ENCODE results near the gene IRF3.
A peak's percentile ranks its signal among the peaks of the same experiment; 100 is the strongest.

The IRF3 gene, protein sequence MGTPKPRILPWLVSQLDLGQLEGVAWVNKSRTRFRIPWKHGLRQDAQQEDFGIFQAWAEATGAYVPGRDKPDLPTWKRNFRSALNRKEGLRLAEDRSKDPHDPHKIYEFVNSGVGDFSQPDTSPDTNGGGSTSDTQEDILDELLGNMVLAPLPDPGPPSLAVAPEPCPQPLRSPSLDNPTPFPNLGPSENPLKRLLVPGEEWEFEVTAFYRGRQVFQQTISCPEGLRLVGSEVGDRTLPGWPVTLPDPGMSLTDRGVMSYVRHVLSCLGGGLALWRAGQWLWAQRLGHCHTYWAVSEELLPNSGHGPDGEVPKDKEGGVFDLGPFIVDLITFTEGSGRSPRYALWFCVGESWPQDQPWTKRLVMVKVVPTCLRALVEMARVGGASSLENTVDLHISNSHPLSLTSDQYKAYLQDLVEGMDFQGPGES

DNA sequence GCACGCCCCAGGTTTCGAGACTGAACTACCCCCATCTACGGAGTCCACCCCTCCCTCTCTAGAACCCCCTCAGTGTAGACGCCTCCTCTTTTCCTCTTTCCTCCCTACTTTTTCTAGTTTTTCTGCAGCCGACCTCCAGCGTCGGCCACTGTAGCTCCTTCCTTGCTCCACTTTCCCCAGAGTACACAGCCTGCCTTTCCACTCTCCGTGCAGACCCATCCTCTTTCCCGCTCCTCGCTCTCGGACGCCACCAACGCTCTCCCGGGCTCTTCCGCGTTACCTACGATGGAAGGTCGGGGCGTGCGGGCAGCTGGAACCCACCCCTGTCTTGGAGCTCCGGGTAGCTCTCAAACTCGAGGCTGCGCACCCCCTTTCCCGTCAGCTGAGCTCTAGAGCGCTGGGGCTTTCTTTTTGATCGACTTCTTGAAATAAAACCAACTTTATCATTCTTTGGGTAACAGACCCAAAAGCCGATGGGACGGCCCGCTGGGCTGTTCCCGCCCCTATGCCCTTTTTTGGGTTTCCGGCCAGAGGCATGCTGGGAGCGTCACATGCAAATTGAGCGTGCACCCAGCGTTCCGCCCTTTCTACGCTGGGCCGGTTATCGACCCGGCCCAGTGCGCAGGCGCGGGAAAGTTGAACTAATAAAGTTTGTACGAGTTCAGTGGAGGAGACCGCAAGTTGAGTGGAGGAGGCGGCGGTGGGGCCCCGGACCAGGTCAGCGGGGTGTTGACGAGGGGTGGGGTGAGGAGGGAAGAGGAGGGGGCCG lies at the start of gene IRF3, which contains the start of gene BCL2L12:
Gene IRF3 (minus strand): TSS at position 507 of the 769 bp plus-strand sequence. CDS start 1,019 bp downstream, outside the sequence.
Gene BCL2L12 (plus strand): TSS at position 583 of the 769 bp plus-strand sequence. CDS start 760 bp downstream, outside the sequence.
- DNase-seq (ENCODE audit: insufficient read length, low spot score) (peak; percentile 96), FAIRE-seq (peak; percentile 97)

DNA sequence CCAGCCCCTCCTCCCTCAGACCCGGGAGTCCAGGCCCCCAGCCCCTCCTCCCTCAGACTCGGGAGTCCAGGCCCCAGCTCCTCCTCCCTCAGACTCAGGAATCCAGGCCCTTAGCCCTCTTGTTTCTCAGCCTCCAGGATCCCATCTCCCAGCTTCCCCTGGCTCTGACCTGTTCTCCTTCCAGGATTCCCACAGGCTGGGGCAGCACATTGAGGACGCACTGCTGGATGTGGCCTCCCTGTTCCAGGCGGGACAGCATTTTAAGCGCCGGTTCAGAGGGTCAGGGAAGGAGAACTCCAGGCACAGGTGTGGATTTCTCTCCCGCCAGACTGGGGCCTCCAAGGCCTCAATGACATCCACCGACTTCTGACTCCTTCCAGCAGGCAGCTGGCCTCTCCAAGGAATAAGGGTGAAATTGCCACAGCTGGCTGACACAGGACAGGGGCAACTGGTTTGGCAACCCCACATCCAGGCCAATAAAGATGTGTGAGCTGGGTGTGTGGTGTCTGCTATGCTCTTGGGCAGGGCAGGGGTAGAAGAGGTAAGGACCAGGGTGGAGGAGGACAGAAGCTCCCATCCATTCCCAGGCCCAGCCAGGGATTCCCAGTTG lies 47.7 kb upstream of the IRF3 start:
- DNase-seq (ENCODE audit: insufficient read length, low spot score) (no peak), FAIRE-seq (no peak)

DNA sequence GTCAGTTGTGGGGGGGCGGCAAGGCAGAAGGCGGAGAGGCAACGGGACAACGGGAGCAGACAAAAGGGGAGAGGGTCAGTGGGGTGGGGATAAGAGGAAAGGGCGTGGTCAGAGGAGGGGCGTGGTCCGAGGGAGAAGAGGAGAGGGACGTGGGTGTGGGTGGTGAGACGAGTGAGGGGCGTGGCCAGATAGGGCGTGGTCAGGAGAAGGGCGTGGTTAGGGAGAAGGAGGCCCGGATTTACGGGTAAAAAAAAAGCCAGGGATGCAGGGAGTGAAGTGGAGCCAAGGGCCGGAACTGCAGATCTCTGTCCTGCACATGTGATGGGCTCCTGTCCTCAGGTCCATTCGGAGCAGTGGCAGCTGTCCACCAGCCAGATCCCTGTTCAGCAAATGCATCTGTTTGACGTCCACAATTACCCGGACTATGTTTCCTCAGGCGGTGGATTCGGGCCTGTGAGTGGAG lies 46.8 kb upstream of the IRF3 start:
- no peak for FAIRE-seq
- DNase-seq (ENCODE audit: insufficient read length, low spot score): no peak

DNA sequence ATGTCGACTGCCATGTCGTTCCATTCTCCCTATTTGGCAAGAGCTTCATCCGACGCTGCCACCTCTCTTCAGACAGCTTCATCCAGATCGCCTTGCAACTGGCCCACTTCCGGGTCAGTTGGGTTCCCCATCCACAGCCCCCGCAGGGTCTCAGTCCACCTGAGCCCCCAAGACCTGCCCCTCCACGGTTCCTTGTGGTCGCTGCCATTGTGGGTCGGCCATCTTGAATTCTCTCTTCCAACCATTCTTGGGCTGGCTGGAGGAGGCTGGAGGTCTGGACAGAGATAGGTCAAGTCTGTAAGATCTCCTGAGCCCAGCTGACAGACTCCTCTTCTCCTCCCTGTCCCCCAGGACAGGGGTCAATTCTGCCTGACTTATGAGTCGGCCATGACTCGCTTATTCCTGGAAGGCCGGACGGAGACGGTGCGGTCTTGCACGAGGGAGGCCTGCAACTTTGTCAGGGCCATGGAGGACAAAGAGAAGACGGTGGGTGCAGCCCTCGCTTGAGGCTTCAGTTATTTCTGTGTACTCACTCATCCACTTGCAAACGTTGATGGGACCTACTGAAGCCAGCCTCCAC lies 44.8 kb upstream of the IRF3 start:
- no peak for DNase-seq (ENCODE audit: insufficient read length, low spot score)
- no peak for FAIRE-seq

DNA sequence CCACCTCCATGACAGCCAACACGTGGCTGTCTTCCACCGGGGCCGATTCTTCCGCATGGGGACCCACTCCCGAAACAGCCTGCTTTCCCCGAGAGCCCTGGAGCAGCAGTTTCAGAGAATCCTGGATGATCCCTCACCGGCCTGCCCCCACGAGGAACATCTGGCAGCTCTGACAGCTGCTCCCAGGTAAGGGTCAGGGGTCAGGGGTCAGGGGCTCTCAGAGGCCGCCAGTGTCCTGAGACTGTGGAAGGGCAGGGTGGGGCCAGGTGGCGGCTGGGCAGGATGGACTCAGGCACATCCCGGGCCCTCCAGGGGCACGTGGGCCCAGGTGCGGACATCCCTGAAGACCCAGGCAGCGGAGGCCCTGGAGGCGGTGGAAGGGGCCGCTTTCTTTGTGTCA lies 40.3 kb upstream of the IRF3 start:
- DNase-seq (ENCODE audit: insufficient read length, low spot score): no peak
- no peak for FAIRE-seq

DNA sequence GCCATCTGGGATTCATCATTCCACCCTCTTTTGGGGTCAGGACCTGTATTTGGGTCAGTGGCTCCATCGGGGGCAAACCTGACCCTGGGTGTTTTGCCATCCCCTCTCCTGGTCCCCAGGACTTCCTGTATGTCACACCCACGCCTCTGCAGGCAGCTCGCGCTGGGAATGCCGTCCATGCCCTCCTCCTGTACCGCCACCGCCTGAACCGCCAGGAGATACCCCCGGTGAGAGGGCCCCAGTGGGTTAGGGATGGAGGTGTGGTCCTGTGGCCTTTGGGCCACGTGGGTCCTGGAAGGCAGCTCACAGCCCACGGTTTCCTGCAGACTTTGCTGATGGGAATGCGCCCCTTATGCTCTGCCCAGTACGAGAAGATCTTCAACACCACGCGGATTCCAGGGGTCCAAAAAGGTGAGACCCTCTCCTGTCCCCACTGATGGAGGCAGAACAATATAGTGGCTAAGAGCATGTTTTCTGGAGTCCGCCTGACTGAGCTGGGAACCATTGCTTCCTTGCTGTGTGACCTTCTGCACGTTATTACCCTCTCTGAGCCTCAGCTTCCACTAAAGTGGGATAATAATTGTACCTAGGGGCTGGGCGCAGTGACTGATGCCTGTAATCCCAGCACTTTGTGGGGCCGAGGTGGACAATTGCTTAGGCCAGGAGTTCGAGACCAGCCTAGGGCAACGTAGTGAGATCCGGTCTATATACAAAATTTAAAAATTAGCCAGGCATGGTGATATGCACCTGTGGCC lies 39.4 kb upstream of the IRF3 start:
- FAIRE-seq (no peak), DNase-seq (ENCODE audit: insufficient read length, low spot score) (no peak)

DNA sequence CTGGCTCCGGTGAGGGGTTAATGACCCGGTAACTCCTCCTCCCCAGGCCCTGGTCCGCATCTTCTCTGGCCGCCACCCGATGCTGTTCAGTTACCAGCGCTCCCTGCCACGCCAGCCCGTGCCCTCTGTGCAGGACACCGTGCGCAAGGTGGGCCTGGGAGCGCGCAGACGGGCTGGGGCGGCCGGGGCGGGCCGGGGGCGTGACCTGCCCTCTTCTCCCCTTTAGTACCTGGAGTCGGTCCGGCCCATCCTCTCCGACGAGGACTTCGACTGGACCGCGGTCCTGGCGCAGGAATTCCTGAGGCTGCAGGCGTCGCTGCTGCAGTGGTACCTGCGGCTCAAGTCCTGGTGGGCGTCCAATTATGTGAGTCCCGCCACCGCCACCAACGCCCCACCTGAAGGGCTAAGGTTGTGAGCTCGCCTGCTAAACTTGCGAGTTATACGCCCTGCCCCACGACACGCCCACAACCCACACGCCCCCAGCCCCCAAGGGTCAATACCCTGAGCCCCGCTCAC lies 35.7 kb upstream of the IRF3 start:
- no peak for DNase-seq (ENCODE audit: insufficient read length, low spot score)
- FAIRE-seq: no peak

DNA sequence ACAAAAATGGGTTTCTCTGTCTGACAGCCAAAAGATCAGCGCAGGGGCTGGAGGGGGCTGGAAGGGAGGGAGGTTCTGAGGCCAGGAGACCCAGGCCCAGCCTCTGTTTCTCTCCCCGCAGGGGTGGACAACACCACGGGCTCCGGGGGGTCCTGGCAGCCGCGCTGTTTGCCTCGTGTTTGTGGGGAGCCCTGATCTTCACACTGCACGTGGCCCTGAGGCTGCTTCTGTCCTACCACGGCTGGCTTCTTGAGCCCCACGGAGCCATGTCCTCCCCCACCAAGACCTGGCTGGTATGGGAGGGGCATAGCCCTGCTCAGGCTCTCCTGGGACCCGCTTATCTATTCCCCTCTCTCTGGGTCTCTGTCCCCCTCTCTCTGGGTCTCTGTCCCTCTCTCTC lies 34.9 kb upstream of the IRF3 start:
- DNase-seq (ENCODE audit: insufficient read length, low spot score) (no peak), FAIRE-seq (no peak)

DNA sequence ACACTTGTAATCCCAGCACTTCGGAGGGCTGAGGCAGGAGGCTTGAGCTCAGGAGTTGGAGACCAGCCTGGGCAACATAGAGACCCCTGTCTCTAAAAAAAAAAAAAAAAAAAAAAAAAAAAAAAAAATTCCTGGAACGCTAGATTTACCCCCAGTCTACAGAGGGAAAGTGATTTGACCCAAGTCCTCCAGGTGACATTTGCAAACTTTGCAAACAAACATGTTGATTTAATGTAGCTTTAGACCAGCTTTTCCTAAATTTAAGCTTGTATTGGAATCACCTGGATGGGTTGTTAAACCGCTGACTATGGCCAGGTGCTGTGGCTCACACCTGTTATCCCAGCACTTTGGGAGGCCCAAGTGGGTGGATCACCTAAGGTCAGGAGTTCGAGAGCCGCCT lies 33.7 kb upstream of the IRF3 start:
- DNase-seq (ENCODE audit: insufficient read length, low spot score) (no peak), FAIRE-seq (no peak)

DNA sequence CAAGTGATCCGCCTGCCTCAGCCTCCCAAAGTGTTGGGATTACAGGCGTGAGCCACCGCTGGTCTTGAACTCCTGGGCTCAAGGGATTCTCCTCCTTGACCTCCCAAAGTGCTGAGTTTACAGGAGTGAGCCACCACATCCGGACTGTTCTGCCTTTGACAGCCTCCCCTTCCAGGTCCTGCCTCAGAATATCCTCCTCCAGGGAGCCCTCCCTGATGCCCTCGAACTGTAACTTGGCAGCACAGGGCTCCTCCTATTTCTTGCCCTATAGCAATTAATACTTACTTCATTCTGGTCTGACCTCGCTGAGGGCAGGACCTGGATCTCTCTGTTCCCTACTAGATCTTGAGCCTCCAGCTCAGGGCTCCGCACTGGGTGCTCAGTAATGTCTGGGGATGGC lies 31.2 kb upstream of the IRF3 start:
- FAIRE-seq (no peak), DNase-seq (ENCODE audit: insufficient read length, low spot score) (no peak)

DNA sequence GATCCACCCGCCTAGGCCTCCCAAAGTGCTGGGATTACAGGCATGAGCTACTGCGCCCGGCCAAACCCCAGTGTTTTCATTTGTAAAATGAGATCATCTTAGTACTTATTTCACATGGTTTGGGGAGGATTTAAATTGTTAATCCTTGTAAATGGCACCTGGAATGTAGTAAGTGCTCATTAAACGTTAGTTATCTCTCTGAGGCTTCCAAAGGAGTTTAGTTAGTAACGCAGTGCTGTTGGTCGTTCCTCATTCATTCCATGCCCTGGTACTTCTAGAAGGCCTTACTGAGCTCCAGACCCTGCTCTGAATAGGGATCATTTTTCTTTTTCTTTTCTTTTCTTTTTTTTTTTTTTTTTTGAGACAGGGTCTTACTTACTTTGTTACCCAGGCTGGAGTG lies 30.5 kb upstream of the IRF3 start:
- no peak for FAIRE-seq

DNA sequence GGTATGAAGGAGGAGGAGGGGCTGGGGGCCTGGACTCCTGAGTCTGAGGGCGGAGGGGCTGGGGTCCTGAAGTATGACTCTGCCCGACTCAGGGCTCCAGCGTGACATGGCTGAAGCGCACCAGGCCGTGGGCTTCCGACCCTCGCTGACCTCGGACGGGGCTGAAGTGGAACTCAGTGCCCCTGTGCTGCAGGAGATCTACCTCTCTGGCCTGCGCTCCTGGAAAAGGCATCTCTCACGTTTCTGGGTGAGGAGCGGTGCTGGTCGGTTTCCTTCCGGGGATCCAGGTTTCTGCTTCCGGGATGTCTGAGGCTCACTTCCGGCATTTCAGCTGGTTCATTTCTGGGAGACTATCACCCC lies 26.5 kb upstream of the IRF3 start:
- DNase-seq (ENCODE audit: insufficient read length, low spot score) (no peak), FAIRE-seq (no peak)

More for the DNA sequence above, 30.5 kb upstream of the IRF3 start:
- DNase-seq (ENCODE audit: insufficient read length, low spot score): no peak

DNA sequence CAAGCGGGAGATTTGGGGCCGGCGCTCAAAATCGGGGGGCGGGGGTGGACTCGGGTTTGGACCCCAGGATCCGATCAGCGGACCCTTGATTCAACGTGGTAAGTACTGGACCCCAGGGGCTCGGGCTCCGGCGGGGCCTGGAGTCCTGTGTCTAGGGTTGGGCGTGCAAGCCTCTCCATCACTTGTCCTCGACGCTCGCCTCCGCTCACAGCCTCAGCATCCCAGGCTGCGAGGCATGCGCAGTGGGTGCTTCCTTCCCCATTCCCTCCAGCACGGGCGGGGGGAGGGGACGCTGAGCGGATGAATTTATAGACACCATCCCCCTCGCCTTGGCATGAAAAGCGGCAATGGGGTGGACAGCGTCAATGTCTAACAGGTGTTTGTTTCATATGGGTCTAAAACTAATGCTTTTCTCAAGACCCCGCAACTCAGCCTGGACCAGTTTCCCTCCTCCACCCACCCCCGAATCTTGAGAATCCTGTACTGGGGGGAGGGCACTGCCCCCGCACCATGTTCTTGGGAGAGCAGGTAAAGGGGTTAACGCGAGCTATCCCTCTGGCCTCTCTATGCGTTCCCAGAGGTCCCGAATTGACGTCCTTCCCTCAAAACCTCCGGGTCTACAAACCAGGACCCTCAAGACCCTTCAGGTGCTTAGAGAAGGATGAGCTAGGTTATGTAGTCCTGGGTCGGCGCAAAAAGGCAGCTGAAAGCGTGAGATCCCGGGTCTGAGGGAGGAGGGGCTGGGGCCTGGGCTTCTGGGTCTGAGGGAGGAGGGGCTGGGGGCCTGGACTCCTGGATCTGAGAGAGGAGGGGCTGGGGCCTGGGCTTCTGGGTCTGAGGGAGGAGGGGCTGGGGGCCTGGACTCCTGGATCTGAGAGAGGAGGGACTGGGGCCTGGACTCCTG lies 25.8 kb upstream of the IRF3 start:
- no peak for DNase-seq (ENCODE audit: insufficient read length, low spot score)
- no peak for FAIRE-seq

DNA sequence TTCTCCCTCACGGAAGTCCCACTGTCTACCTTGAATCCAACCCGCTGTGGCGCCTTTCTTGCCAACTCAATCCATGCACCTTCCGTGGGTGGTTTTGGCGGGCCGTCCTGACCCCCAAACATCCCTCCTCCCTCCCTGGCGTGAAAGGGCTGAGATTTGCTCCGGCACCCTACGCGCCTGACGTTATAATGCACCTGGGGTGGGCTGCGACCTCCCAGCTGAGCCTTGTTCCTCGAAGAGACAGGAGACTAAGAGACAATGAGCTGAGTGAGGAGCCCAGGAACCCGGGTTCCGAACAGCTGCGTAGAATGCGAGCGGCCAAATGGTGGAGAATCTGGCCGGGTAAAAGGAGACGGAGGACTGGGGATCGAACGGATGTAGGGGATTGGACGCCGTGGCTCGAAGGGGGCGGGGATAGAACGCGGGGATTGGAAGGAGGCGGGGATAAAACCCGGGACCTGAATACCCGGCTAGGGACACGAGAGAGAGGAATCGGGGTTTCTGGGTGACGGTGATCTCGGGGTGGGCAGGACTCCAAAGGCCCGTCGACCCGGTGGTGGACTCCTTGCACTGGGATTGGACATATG lies 25.1 kb upstream of the IRF3 start, which contains the start of gene CPT1C:
Gene CPT1C (plus strand): TSS at position 461 of the 587 bp plus-strand sequence. CDS start 1,137 bp downstream, outside the sequence.
- FAIRE-seq (peak; percentile 76), DNase-seq (ENCODE audit: insufficient read length, low spot score) (no peak)

DNA sequence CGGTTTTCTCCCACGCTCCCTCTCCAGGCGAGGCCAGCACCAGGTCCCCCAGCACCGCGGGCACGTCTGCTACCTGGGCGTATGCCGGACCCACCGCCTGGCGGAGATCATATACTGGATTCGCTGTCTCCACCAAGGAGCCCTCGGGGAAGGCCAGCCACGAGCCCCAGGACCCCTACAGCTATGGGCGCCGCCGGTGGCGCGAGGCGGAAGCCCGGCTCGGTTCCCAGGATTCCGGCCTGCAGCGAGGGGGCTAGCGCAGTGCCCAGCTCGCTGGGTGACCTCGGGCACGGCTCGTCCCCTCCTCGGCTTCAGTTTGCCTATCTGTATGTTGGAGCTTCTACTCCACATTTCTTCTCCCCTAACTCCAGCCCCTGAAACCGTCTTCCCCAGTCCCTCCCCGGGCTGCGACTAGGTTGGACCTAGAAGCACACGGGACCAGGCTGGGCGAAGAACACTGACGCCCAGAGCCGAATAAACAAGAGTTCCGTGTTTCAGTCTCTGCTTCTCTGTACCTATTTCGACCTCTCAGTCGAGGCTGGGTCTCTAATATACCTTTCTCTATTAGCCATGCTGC lies 24.5 kb upstream of the IRF3 start:
- no peak for DNase-seq (ENCODE audit: insufficient read length, low spot score)
- no peak for FAIRE-seq

DNA sequence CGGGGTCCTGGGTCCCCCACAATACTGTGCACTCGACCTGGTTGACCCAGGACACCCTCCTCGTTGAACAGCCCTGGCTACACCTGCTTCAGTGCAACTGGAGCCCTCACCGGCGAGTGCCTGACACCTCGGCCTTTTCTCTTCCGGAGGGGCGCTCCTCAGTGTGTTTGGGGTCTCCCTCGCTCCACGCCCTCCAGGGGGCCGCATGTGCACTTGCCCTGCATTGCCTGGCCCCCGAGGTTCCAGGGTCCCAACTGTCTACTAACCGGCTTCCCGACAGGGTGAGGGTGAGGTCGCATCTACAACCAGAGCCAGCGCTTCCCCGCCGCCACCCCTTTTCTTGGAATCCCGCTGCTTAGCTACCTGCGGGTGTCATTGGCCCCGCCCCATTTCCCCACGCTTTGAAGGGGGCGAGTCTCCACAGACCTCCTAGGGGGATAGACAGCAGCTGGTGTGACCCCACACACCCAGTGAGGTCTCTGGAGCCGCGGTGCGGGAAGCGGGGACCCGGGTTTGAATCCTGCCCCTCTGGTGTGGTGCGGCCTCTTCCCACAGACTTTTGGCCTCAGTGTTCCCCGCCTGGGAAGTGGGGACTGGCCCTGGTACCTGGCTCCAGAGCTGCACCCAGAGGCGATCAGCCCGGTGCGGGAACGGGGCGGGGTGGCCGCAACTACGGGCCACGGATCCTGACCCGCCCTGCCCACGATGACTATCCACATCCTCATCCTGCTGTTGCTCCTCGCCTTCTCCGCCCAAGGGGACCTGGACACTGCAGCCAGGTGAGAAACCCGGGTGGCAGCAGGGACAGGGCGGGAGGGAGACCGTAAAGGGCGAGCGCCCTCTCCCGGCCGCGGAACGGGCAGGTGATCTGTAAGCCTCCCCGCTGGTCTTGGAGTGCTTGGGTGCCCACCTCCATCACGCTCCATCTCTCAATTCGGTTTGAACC lies 23.7 kb upstream of the IRF3 start, which contains the start of gene ADM5:
Gene ADM5 (plus strand): TSS at position 462 of the 946 bp plus-strand sequence. CDS start 244 bp downstream, at position 706.
- DNase-seq (ENCODE audit: insufficient read length, low spot score) (no peak), FAIRE-seq (no peak)

Measured in GM19239 (cell line).